GM21515 (cell line): ENCODE measurements around the gene RALGAPA2.

Source experiments
- ATAC-seq: cut with Tn5 transposase; IDR thresholded peaks from one replicate; pipeline ENCODE4 v1.9.1; 2021; ENCODE audit not compliant: unreplicated experiment

RALGAPA2 gene

DNA sequence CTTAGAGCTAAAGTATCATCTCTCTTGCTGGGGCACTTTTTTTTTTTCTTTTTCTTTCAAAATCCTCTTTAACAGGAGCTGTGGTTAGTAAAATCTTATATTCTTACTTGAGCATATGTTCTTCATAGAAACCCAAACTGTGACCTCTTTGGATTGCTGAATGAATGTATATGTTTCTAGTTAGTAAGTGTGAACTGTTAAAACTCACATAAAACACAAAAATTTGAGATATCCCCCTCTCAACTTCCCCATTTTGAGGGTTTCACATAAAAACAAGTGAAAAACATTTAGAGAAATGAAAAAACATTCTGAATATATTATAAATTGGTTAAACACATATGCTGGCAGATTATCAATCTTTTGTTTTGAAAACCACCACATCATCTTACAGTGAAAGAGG lies 266.4 kb downstream of the RALGAPA2 start:
- no peak for ATAC-seq

DNA sequence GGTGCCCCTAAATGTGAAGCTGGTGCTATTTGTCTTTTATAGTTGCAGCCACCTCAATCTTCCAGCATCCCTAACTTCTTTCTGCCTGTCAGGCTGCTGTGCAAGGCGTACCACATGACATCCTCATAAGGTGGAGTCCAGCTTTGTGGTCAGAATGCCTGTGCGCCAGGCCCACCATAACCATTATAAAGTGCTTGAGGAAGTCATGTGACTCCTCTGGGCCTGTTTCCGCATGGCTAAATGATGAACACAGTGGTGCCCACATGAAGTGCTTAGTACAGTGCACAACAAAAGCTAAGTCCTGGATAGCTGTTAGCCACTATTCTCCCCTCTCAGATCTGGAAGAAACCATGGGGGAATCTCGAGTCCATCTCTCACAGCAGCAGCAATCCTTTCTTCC lies 268.9 kb downstream of the RALGAPA2 start:
- no peak for ATAC-seq

DNA sequence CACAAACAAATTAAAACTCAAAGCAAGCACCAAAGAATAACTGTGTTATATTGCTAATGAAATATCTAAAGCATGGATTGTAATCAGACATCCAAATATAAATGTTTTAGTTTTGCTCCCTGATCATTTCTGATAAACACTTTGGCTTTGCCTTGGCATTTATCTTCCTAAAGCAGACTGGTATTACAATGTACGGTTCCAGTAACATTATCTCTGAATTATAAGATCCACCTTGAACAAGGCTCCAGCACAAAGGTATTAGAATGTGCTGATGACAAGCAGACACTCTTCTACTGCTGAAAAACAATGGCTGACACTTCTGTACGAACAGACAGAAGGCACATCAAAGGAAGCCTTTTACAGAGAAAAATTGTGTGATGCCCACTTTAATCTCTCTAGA lies 270.0 kb downstream of the RALGAPA2 start:
- ATAC-seq = no peak

DNA sequence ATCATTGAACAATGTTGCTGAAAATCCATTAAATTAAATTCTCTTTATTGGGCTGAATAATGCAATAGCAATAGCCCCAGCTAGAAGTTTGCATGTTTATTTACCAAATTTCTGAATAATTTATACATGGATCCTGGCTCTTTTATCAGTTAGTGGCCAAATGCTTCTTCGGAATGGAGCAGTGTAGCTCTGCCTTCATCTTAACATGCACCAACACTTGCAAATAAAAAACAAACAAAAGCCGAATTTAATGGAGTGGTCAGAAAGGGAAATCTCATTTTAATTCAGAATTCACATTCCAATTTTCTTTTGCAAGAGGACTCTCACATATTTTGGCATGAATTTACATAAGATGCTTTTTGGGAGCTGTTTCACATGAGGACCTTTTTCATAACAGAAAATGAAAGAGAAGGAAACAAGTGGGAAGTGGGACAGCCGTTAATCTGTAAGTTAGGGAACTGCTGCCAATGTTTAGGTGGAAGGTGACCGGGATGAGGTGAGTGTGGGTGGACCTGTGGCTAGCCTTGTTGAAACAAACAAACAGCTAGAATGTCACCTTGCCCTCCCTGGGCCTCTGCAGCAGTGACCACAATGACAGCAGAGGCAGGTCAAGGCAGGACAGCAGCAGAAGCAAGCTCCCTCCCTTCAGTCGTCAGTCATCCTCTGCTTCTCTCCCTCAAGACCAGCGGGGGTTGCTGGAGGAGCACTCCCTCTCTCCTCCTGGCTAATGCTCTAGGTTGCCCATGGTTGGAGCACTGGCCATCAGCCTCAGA lies 271.4 kb downstream of the RALGAPA2 start:
- ATAC-seq = no peak

DNA sequence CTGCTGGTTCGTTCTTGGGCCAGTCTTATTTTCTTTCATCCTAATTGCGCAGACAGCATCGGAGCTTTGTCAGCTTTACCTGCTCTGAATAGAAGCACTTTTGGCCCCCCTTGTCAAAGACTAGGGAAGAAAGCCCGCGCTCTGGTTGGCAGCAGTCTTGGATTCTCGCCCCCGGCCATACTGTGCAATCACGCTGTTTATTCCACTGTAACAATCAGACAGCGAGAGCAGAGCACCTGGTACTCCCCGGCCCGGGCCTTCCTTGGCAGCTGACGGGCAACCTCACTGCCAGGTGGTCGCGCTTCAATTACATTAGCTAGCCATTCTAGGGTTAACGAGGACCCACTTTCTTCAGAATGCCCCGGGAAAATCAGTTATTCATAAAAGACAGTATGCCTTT lies 272.0 kb downstream of the RALGAPA2 start:
- ATAC-seq = no peak

DNA sequence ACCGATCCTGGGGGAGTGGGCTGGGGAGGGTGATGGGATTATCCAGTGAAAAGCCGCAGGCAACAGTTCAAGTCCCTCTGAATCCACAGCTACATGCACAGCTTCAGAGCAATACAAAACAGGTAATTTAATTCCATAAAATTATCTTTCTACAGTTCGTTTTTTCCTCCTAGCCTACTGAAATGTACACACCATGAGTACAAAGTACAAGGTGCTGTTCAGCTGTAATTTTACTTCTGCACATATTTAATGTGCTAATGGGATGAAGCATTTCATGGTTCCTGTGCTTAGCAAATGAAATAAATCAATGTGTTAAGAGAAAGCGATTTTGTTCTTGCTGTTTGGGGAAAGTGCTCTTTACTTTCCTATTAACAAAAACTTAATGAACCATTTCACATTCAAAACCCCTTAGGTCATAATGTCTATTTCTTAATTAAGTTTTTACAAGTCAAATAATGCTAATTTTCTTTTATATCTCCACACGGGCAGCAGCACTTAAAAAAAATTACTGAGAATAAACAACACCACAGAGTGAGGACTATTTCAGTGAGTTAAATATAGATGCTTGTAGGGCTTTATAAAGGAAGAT lies 272.7 kb downstream of the RALGAPA2 start:
- ATAC-seq = no peak

DNA sequence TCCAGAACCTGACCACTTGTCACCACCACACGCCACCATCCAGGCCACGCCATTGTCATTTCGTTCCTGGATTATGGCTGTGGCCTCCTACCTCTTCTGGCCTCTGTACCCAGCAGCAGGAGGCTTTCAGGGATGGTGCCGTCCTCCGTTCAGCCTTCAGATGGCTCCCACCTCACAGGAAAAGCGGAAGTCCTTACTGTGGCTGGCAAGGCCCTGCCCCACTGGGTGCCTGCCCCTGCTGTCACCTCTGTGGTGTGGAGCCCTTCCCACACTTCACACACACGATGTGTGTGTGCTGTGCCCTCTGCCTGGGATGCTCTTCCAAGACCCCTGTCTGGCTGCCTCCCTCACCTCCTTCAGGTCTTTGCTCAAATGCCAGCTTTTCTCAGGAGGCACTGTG lies 275.1 kb downstream of the RALGAPA2 start:
- ATAC-seq = no peak

DNA sequence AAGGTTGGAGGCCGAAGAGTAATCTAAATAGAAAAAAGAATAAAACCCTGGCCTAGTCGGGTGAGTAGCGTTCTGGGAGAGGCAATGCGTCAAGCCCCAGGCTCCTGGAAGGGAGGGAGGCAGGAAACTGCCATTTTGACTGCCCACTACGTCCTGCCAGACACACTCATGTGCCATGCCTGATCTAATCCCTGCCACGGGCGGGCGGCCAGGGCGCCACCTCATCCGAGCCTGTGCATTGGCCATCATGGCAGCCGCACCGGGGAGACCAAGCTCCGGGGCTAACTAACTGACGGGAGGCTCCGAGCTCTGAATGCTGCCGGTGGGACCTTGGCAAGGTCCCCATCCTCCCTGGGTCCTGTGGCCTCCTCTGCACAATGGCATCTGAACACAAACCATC lies 275.8 kb downstream of the RALGAPA2 start:
- ATAC-seq = no peak

DNA sequence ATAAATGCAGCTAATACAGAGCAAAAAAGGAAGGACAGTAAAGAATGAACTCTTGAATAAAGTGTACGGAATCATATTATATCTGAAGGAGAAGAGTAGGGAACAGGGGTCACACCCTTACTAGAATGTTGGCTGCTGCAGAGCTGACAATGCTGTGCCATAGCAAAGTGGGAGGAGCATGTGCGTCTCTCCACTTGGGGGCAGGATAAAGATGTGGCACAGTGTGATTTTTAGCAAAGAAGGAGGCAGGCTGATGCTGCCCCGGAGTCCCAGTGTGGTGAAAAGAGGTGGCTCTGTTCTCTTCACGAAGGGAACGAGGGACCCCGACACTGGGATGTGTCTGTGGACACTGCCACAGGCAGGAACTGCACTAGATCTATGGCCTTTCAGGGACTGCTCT lies 277.0 kb downstream of the RALGAPA2 start:
- no peak for ATAC-seq

DNA sequence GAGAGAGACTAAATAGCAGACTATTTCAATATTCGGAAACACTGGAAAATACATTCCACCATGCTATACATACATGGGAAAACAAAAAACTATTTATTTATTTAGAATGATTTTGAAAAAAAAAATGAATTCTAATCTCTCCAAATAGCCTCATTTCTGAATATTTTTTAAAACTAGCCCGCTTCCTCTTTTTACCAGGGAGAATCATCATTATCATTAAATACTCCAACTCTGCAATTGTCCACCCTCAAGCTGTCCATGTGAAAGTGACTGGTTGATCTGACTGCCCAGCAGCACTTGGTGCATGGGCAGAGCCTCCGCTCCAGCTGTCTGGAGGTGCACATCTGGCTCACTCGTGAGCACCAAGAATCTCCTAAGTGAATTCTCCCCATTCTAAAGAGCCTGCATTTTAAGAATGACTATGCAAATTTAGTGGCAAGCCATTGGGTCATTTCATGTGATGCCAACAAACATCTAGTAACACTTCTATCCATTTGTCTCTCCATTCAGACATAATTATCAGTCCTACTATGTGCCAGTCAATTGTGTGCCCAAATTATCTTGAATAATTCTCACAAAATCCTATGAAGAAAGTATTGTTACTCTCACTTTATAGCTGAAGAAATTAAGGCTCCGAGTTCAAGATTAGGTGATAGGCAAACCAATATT lies 279.7 kb downstream of the RALGAPA2 start:
- no peak for ATAC-seq

DNA sequence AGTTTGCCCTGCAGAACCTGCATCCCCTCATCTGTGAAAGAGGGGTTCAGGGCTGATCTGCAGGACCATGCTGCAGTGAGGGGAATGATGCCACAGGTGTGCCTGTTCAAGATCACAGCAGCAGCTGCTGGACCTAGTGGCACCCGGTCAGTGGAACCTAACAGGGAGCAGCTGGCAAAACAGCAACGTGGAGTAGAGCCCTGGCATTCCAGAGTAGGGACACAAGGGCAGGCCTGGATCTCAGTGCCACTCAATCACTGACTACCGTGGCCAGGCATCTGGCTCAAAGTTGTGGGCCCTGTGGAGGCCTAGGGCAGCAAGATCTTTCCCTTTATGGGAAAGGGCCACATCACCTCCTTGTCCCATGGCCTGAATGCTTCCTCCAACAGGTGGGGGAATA lies 282.4 kb downstream of the RALGAPA2 start:
- no peak for ATAC-seq

DNA sequence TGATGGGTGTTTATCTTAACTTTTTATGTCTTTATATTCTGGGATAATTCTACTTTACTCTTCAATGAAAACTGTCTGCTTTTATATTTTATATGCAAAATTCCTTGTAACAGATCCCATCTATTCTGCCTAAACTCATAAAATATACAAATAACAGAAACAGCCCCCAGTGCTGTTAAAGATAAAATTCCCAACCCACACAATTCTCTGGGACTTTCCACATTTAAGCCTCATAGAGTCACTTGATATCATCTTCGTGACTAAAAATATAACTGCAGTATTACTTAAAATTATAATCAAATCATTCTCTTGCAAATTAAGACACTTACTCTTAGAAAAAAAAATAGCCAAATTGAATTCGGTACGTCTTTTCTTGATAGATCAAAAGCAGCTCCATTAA lies 284.4 kb downstream of the RALGAPA2 start:
- ATAC-seq = no peak

DNA sequence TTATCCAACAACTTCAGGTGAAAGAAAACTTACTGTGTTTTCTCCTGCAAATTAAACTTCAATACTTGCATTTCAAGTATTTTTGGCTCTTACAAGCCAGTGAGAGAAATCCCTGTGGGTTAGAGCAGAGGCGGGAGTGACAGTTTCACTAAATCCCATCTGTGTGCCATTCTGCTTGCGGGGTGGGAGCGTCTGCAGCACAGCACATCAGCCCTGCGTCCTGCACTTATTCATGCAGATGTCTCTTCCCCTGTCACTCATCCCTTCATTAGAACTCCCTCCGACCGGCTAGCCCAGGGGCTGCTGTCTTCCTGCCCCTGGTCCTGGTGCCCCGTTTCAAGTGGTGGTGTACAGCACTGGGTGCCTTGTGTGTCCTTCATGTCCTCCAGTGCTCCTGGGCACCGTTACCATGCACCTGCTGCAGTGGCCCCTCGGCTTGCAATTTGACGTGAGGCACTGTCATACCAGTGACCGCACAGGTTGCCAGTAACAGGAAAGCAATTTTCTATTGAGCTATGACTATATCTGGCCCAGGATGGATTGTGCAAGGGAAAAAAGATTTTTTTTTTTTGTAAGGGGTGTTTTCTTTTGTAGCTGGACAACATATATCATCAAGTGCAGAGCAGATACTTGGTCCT lies 285.1 kb downstream of the RALGAPA2 start:
- ATAC-seq = no peak

DNA sequence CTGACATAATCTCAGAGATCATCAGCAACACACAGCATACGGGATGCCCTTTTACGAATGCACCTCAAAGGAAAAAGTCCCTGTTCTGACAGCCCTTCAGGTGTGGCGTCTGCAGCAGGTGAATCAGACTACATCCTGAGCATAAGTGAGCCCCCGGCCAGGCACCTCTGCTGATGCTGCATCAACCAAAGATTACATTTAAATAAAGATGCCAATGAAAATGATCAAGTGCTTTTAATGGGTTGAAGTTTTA lies 285.9 kb downstream of the RALGAPA2 start:
- no peak for ATAC-seq

DNA sequence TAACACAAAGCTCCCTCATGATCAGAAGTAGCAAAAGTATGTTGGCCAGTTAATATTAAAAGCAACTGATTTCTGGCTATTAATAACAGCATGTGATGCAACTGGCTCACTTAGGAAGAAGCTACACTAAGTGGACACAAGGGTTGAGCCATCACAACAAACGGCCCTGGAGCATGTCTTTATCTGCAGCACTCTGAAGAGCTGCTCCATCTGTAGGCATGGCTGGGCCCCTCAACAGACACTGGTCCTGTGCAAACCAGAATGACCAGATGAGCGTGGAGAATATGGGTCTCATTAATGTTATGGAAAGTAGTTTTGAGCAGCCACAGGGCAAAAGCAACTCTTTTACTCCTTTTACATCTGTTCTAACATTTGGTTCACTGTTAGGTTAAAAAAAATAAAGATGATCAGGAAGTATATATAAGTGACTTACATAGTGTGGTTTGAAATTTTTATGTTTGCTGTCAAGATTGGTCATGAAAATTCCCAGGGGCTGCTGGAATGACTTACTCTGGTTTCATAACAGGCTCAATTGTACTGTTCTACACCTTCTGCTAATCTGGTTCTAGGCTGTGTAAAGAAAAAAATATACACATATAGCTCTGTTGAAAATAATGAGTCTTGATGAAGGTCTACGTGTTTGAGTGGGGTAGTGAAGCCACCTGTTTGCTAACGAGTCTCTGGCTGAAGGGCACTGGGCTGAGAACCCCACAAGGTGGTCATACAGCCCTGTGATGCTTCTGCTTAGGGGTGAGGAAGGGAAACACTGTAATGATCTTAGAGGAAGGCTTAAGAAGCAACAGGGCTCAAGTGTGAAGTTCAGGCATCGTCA lies 286.4 kb downstream of the RALGAPA2 start:
- no peak for ATAC-seq

DNA sequence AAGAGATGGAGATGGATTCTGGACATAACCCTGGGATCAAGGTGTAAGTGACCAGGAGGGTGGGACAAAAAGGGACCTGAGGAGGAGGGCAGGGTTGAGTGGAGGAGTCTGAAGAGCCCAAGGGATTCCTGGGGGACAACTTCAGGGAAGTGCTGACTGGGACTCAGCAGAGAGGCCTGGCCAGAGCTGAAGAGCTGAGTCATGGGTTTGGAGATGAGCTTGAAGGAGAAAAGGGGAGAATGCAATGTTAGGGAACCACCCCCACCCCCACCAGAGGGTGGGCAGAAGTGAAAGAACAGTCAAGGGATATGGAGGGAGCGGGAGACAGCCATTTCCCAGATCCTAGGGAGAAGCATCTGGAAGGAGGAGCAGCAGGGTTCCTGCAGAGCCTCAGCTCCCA lies 289.3 kb downstream of the RALGAPA2 start:
- ATAC-seq = no peak

DNA sequence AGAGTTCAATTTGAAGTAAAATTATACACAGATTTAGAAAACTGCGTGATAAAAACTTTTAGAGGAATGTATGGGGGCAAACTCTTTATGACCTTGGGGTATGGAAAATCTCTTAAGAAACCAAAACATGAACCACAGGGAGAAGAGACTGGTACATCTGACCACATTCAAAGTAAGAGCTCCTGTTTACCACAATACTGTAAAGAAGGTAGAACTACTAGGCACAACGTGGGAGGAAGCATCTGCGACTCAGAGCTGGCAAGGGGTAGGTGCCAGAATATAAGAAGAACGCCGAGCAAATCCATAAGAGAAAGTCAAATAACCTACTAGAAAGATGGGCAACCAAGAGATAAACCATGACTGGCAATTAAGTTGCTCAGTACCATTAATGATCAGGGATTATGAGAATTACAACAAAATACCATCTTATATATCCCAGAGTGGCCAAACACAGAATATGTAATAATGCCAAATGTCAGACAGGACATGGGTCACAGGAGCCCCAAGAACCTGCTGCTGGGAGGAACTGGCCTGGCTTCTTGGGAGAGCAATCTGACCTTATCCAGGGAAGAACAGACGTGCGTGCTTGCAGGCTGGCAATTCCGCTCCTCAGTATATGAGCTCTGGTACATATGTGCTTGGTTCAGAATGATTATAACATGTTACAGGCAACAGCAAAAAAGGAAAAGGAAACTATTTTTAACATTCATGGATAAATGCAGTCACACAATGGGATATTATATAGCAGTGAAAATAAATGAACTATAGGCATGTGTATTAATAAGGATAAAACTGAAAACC lies 294.4 kb downstream of the RALGAPA2 start:
- ATAC-seq = no peak

DNA sequence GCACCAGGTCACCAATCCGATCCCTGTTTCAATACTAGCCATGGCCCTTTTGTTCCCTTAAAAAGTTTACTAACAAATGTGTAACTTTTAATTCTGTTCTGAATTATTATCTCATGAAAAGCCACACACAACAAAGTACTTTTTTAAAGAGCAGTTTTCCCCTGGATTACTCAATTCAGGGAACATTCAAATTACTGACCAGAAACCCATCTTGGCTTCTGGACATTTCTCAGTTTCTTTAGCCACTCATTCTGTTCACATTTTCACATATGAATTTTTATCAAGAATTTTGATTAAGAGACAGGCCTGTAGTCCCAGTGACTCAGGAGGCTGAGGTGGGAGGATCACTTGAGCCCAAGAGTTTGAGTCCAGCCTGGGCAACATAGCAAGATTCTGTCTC lies 297.1 kb downstream of the RALGAPA2 start:
- no peak for ATAC-seq

DNA sequence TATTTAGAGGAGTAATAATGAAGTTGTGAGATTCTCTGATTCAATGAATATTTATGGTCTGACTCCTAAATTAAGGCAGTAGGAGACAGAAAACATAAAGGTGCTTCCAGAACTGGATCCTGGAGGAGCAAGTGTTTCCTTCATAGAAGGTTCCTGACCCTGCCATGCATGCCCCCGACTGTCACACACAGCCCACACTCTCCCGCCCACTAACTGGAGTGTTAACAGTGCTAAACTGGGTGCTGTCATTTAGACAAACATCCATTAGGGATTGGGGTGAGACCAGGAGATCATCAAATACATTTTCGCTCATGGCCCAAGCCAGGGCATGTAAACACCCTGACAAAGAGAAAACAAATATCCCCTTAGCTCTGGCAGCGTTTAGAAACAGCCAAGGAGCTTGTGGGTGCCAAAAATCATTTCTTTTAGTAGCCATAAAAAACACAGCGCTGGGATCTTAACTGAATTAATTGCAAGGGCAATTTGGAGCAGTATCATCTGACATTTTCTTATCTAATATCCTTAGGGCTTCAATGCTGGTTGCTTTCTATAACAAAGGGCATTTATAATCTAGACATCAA lies 297.7 kb downstream of the RALGAPA2 start:
- ATAC-seq = no peak

DNA sequence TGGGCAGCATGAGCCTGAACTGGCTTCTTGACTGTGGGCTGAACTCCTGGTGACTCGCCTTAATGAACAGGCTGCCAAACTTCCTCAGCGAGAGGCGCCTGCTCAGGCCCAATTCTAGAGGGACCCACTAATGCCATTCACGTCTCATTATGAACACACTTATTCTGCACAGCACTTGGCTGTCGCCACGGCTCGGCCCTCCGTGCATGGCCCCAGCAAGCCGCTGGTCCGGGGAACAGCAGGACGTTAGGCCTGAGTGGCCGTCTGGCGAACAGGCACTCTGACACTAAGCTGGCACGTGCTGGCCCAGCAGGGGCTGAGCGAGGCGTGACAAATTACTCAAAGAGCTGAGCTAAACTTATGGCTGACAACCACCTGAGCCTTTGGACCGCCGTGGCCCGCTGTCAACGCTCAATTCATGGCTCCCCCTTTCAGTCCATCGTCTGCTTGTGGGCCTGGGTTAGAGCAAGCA lies 298.6 kb downstream of the RALGAPA2 start:
- ATAC-seq = no peak
